KOPT-K1 (cell line): ENCODE results near the gene MYO7A.

Source experiments
- H3K27ac ChIP-seq: fragments of 200-600 bp; sonication (generic); 2 replicates; pipeline ENCODE4 v1.5.1; 2016; ENCODE audit warnings: antibody characterized with exemption, mild to moderate bottlenecking, low read depth, low read length; ENCODE audit not compliant: poor library complexity, severe bottlenecking
- H3K36me3 ChIP-seq: fragments of 200-600 bp; sonication (generic); 2 replicates; pipeline ENCODE4 v1.5.1; 2017; ENCODE audit warnings: antibody characterized with exemption, mild to moderate bottlenecking, low read length, moderate library complexity; ENCODE audit not compliant: insufficient read depth
- H3K9me3 ChIP-seq: fragments of 200-600 bp; sonication (generic); 2 replicates; pipeline ENCODE4 v1.5.1; 2017; ENCODE audit warnings: antibody characterized with exemption, low read length, mild to moderate bottlenecking; ENCODE audit not compliant: insufficient read depth, poor library complexity, severe bottlenecking

MYO7A gene

DNA sequence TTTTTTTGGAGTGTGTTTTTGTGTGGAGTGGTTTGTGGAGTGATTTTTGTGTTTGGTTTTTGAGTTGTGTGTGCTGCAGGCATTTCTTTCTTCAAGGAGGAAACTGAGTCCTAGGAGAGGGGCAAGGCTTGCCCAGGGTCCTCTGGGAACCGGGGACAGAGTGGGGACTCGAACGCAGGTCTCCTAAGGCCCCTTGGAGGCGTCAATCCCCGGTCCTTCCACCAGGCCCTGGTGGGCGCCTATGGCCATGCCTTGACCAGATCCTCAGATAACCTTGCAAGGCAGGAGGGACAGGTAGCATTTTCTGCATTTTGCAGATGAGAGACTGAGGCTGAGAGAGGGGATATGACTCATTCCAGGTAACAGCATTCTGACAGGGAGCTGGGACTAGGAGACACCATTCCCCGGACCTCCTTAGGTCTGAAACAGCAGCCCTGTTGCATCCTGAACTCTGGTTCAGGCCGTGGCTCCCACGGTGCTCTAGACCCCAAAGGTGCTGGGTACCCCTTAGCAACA is 39.1 kb downstream of the MYO7A start:
- Histone ChIP-seq H3K36me3 (no peaks in the 10 kb centered on the region), H3K9me3 (no peaks in the 10 kb centered on the region)

DNA sequence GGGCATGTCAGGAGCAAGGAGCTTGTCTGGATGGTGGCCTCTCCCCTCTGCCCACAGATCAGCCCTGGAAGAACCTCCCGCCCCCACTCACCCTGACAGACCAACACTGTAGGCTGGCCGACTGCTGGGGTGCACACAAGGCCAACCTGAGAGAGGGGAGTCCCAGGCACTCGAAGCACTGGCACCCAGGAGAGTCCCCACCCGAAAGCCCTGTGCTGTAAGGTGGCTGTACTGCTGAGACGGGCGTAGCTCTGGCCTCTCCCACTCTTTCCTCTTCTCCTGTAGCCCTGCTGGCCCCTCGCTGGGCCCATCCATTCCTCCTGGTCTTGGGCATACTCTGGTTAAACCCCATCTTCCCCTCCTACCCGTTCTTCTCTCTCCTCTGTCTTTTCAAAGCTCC is 39.7 kb downstream of the MYO7A start:
- no peaks in the 10 kb centered on the region for H3K36me3 ChIP-seq
- no peak overlapping the region for H3K27ac ChIP-seq
- H3K9me3 ChIP-seq = no peaks in the 10 kb centered on the region

More for the DNA sequence above, 39.1 kb downstream of the MYO7A start:
- no peak overlapping the region for H3K27ac ChIP-seq

DNA sequence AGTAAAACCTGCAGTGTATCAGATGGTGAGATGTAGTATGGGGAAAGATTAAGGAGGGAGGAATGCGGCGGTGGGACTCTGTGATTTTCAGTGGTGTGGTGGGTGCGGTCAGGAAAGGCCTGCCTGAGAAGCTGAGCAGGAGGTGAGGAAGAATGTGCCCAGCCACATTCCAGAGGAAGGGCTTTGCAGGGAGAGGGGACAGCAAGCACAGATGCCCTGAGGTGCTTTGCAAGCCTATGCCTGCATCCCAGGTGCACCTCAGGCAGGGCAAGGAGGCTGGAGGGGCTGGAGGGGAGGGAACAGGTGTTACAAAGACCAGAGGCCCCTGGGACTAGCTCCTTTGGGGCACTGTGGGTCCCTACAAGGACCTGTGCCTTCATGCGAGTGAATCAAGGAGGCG is 42.1 kb downstream of the MYO7A start:
- Histone ChIP-seq H3K9me3 (no peaks in the 10 kb centered on the region), H3K36me3 (no peaks in the 10 kb centered on the region), H3K27ac (no peak overlapping the region)

DNA sequence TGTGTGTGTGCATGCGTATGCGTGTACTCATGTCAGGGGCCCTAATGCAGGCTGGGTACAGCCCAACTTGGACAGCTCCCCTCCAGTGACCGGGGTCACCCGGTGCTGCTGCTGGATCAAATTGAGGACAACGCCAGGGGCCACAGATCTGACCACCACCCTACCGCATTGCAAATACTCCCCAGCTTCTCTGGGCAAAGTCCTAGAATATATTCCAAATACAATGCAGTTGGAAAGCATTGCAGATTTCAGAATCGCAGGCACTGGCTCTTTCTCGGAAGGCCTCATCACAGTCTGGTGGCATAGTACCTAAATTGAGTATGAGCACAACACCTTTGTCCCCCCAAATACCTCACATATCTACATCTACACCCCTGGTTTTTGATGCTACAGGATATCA is 43.2 kb downstream of the MYO7A start:
- Histone ChIP-seq H3K9me3 (no peaks in the 10 kb centered on the region), H3K36me3 (no peaks in the 10 kb centered on the region), H3K27ac (no peak overlapping the region)

DNA sequence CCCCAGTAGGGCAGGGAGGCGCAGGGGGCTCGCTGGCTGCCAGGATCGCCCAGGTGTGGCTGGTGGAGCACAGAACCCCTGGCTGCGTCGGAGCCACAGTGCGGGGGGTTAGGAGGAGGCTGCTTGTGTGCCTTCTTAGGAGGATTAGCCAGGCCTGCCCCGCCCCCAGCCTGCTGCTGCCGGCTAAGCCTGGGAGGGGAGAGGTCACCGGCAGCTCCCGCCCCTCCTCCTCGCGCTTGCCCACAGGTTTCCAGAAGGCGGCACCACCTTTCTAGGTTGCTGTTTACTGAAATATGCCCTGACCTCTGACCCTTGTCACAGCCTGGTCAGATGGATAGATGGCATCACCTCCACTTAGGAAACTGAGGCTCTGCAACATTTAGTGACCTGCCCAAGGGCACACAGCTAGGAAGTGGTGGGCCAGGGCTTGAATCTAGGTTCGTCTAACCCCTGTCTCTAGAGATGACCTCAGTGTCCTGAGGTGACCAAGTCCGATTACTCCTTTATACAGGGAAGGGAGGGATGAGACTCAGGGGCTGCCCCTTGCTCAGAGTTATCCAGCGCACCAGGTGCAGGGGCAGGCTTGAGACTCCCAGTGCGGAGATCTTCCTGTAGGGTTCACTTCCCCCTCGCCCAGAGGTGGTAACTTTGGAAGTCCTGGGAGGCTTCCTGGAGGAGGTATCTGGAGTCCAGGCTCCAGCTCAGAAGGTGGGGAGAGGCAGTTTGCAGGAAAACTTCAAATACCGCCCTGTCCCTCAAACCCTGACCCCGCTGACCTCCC is 44.0 kb downstream of the MYO7A start:
- Histone ChIP-seq H3K27ac (no peak overlapping the region), H3K9me3 (no peaks in the 10 kb centered on the region), H3K36me3 (no peaks in the 10 kb centered on the region)

DNA sequence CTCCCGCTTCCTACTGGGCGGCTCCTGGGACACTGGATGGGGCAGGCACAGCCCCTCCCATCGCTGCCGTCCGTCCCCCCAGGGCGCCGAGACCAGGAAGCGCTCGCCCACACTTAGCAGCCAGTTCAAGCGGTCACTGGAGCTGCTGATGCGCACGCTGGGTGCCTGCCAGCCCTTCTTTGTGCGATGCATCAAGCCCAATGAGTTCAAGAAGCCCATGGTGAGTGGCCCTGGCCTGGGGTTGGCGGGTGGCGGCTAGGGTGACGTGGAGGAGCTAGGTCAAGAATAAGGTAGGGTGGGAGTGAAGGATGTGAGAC is 44.6 kb downstream of the MYO7A start:
- Histone ChIP-seq H3K9me3 (no peaks in the 10 kb centered on the region), H3K36me3 (no peaks in the 10 kb centered on the region), H3K27ac (no peak overlapping the region)

DNA sequence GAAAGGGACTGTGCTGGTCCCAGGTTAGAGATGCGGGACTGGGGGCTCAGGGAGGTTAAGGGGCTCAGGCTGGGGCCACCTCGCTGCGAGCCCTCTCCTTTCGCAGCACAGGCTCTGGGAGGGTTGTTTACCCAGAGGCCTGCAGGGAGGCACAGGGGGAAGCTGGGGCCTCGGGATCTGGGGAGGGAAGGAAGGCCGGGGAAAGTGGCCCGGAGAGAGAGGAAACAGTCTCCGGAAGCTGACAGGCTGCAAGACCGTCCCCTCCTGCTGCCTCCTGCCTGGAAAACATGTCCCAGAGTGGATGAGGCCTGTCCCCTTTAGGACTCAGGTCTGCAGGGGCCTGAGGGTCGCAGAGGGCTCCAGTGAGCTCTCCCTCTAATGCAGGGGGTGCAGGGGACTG is 45.4 kb downstream of the MYO7A start:
- no peaks in the 10 kb centered on the region for H3K9me3 ChIP-seq
- no peaks in the 10 kb centered on the region for H3K36me3 ChIP-seq
- H3K27ac ChIP-seq = no peak overlapping the region

DNA sequence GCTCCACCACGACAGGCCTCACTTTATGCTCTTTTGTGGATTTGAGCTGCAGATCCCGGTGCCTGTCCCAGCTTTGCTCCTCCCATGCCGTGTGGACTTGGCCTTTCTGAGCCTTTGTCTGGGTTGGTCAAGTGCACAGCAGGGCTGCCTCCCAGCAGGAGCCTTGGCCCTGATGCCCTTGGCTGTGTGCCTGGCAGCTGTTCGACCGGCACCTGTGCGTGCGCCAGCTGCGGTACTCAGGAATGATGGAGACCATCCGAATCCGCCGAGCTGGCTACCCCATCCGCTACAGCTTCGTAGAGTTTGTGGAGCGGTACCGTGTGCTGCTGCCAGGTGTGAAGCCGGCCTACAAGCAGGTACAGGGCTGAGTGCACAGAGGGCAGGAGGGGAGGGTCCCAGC is 46.5 kb downstream of the MYO7A start:
- no peaks in the 10 kb centered on the region for H3K9me3 ChIP-seq
- H3K27ac ChIP-seq = no peak overlapping the region
- no peaks in the 10 kb centered on the region for H3K36me3 ChIP-seq

DNA sequence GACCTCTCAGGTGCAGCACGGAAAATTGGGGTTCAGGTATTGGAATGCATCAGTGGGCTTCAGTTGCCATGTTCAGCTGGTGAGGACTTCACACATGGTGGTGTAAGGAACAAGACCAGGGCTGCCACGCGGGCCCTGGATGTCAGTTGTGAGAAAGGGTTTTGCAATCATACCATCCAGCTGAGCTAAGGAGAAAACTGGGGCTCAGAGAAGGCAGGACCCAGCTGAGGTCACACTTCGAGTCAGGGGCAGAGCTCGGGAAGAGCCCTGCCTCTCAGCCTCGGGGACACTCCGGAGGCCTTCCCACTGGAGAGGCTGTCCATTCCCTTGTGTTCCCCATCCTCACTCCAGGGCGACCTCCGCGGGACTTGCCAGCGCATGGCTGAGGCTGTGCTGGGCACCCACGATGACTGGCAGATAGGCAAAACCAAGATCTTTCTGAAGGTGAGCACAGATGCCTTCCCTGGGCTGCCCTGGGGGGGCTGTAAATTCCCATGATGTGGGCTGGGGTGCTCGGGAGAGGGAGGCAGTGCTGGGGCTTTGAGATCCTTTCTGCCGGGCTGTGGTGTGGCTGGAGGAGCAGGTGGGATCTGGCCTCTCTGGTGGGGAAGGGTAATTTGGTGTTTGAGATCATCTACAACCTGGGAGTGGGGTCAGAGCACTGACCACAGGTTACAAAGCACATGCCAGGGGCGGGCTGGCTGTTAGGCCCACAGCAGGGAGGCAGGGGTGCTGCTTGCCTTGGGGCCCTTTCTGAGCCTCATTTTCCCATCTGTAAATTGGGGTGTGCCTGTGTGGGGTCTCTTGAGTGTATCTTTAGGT is 47.2 kb downstream of the MYO7A start:
- Histone ChIP-seq H3K27ac (no peak overlapping the region), H3K36me3 (no peaks in the 10 kb centered on the region), H3K9me3 (no peaks in the 10 kb centered on the region)

DNA sequence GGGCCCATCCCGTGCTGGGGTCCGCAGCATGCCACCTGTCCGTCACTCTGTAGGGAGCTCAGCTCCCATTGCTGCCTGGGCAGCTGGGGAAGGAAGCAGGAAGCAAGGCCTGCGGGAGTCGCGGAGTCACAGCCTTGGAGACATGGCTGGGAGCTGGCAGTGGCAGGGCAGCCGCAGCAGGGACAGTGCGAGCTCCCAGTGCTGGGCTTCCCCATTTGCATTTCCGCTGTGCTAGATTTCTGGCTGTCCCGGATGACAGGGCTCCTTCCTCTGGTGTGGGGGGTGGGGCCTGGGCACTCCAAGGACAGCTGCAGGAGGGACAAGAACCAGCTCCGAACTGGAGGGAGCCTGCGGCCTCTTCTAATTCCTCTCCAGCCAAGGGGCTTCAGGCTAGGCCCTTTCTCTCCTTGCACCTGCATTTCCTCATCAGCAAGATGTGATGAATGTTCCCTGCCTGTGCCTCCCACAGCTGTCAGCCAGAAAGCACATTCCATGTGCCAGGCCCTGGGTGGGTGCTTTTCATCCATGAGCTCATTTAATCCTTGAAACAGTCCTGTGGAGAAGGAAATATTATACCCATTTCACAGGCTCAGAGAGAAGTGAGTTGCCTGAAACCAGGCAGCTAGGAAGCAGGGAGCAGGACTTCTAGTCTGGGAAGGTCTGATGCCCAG is 48.0 kb downstream of the MYO7A start:
- Histone ChIP-seq H3K27ac (no peak overlapping the region), H3K9me3 (no peaks in the 10 kb centered on the region), H3K36me3 (no peaks in the 10 kb centered on the region)

DNA sequence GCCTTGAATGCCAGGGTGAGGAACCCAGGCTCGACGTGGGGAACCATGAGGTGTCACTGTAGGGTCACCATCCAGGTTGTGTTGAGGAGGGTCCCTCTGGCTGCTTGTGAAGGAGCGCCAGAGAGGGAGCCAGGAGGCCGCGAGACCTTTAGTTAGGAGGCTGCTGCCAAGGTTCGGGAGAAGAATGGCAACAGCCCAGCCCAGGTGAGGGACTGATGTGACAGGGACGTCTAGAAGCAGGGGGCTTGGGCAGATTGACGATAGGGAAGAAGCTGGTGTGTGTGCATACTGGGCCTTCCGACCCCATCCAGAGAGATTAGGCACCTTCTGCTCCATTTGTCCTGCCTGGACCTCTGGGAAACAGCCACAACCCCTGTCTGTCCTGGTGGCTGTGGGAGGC is 49.0 kb downstream of the MYO7A start:
- Histone ChIP-seq H3K27ac (no peak overlapping the region), H3K9me3 (no peaks in the 10 kb centered on the region), H3K36me3 (no peaks in the 10 kb centered on the region)

DNA sequence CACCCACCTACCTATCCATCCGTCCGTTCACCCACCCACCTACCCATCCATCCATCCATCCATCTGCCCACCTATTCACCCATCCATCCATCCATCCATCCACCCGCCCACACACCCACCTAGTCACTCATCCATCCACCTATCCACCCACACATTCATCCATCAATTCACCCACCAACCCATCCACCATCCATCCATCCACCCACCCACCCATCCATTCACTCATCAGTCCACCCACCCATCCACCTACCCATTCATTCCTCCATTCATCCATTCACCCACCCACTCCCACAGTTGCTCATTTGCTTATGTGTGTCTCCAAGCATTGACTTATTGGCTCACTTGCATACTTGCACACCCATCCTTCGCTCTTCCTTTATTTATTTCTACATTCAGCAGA is 50.1 kb downstream of the MYO7A start:
- Histone ChIP-seq H3K36me3 (no peaks in the 10 kb centered on the region), H3K27ac (no peak overlapping the region), H3K9me3 (no peaks in the 10 kb centered on the region)

DNA sequence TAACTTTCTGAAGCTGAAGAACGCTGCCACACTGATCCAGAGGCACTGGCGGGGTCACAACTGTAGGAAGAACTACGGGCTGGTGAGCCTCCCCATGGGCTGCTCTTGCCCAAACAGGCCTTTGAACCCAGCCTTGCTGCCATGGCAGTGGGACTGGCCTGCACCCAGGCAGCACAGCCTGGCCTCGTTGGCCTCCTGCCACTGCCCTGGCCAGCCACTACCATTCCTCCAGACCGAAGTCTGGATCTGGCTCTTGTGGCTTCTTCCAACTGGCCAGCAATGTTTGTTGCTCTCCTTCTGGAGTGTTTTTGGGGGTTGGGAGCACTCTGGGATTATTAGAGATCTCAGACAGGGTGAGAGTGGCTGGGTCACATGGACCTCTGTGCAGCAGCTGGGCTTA is 51.0 kb downstream of the MYO7A start:
- Histone ChIP-seq H3K27ac (no peak overlapping the region), H3K36me3 (no peaks in the 10 kb centered on the region), H3K9me3 (no peaks in the 10 kb centered on the region)

DNA sequence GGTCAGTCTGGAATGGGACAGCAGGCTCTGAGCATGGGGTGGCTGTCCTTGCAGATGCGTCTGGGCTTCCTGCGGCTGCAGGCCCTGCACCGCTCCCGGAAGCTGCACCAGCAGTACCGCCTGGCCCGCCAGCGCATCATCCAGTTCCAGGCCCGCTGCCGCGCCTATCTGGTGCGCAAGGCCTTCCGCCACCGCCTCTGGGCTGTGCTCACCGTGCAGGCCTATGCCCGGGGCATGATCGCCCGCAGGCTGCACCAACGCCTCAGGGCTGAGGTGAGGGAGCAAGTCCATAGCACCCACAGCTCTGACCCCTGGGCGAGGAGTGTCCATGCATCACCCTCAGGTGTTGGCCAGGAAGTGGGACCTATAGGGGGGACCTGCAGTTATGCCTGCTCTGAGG is 51.6 kb downstream of the MYO7A start:
- Histone ChIP-seq H3K36me3 (no peaks in the 10 kb centered on the region), H3K9me3 (no peaks in the 10 kb centered on the region), H3K27ac (no peak overlapping the region)

DNA sequence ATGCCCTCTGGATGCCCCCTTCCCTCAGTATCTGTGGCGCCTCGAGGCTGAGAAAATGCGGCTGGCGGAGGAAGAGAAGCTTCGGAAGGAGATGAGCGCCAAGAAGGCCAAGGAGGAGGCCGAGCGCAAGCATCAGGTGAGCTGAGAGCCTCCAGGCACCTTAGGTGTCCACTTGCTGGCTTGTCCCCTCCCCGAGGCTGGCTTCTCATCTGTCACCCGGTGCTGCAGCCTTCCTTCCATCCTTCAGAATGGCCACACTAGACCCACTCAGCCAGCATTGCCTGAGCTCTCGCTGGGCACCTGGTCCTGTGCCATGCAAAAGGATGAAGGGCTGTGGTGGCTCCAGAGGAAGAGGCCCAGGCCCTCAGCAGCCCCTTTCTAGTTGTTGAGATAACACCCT is 52.3 kb downstream of the MYO7A start:
- Histone ChIP-seq H3K9me3 (no peaks in the 10 kb centered on the region), H3K27ac (no peak overlapping the region), H3K36me3 (no peaks in the 10 kb centered on the region)
